Measurements from ENCODE around the gene SGCG.

DNA sequence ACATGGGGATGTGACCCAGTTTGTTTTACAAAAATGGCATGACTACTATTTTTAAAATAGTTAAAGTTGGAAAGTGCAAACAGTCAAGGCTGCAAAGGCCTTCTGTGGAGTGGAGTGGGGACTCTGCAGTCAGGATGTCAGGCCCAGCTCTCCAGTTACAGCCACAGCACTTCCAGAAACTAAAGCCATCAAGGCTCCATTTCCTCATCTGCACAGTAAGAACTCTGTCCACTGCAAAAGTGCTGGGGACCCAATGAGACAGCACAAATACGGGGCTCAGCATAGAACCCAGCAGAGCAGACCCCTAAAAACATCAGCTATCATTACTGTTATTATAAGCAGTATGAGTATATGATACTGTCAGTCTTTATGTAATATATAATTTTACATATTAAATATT, 179.1 kb downstream of the SGCG start:
- TF ChIP-seq, protein P1, sequence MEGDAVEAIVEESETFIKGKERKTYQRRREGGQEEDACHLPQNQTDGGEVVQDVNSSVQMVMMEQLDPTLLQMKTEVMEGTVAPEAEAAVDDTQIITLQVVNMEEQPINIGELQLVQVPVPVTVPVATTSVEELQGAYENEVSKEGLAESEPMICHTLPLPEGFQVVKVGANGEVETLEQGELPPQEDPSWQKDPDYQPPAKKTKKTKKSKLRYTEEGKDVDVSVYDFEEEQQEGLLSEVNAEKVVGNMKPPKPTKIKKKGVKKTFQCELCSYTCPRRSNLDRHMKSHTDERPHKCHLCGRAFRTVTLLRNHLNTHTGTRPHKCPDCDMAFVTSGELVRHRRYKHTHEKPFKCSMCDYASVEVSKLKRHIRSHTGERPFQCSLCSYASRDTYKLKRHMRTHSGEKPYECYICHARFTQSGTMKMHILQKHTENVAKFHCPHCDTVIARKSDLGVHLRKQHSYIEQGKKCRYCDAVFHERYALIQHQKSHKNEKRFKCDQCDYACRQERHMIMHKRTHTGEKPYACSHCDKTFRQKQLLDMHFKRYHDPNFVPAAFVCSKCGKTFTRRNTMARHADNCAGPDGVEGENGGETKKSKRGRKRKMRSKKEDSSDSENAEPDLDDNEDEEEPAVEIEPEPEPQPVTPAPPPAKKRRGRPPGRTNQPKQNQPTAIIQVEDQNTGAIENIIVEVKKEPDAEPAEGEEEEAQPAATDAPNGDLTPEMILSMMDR (IDR thresholded peaks at IDR 0.05): no peak
- no peak for TF ChIP-seq POLR2A (IDR thresholded peaks at IDR 0.05)

All from thyroid gland (tissue), 4 donors.